T-helper 17 cell (primary cell): ENCODE measurements around the gene SEMA4C. TPM values are rescaled to one million over a fixed set of nuclear protein-coding genes. Genes with fewer than 3 reads are reported as not detected.
"Not testable (repeated sequence)": the region's sequence is repeated elsewhere in the genome, so short reads cannot be mapped to it uniquely, and the experiment has no call there.

Experiments
- ATAC-seq: fragments of 150-1000 bp; cut with Tn5 transposase; 2 replicates; pipeline ENCODE4 v1.10.0; 2021; ENCODE audit warnings: mild to moderate bottlenecking, moderate library complexity
- DNase-seq, 3 donors: peaks; one replicate each; pipeline versions ENCODE4 v3.0.0 to v3.0.0-alpha.2; 2020 to 2021
- H3K9me3 ChIP-seq: one replicate; pipeline ENCODE4 v1.7.0; 2013; ENCODE audit warnings: low read length, mild to moderate bottlenecking; ENCODE audit not compliant: control insufficient read depth, poor library complexity, severe bottlenecking
- H3K27ac Mint-ChIP-seq: one replicate; pipeline ENCODE4 v1.8.0; 2022; ENCODE audit warnings: mild to moderate bottlenecking, moderate library complexity, mixed read lengths
- H3K27me3 Mint-ChIP-seq: one replicate; pipeline ENCODE4 v1.8.0; 2022; ENCODE audit warnings: mixed read lengths
- H3K36me3 Mint-ChIP-seq: one replicate; pipeline ENCODE4 v1.8.0; 2022; ENCODE audit warnings: low read depth, mixed read lengths
- H3K4me1 Mint-ChIP-seq: one replicate; pipeline ENCODE4 v1.8.0; 2022; ENCODE audit warnings: mild to moderate bottlenecking, mixed read lengths
- H3K4me3 Mint-ChIP-seq: one replicate; pipeline ENCODE4 v1.8.0; 2022; ENCODE audit warnings: mild to moderate bottlenecking, moderate library complexity, mixed read lengths
- total RNA-seq, 4 donors: library from RNA in 2 of 4; stranded (reverse) in 2 of 4; gene quantifications; one replicate each; pipeline ENCODE4 v1.2.3 and lab custom pipeline; 2022 to 2026

Gene SEMA4C
- total RNA-seq, 2 donors from 2014 or later = 25.5 to 30.9 TPM

DNA sequence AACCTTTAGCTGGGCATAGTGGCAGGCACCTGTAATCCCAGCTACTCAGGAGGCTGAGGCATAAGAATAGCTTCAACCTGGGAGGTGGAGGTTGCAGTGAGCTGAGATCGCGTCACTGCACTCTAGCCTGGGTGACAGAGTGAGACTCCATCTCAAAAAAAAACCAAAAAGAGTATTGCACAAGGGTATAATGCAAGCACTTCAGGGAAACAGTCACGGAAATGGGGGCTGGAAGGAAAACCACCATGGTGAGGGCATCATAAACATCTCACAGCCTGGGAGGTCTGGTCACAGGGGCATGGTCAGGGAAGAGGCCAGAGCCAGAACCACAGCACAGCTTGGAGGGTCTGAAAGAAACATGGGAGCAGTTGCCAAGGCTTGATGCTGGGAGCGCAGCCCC, 6.8 kb downstream of the SEMA4C start:
- not testable (repeated sequence) for H3K4me3 Mint-ChIP-seq, ATAC-seq, DNase-seq, H3K27me3 Mint-ChIP-seq, H3K27ac Mint-ChIP-seq, H3K9me3 ChIP-seq, H3K36me3 Mint-ChIP-seq
- peaks cover 32% of the 10 kb centered on the region for H3K4me1 Mint-ChIP-seq

DNA sequence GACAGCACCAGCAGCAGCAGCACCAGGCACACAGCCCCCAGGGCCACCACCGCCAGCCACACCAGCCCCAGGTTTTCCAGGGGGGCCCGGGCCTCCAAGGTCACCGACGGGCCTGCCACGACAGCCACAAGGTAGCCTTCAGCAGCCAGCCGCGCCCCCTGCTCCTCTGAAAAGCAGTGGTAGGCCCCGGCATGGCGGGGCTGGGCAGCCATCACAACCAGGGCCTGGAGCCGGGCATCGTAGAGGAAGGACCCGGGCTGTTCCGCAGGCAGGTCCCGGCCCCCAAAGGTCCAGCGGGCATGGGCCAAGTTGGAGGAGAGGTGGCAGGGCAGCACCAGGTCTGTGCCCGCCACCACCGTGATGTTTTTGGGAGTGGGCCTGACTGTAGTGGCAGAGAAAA, 8.8 kb downstream of the SEMA4C start:
- Mint-ChIP-seq H3K27ac (no peak overlapping the region), H3K4me1 (peaks cover 37% of the 10 kb centered on the region), H3K27me3 (no peaks in the 10 kb centered on the region), H3K36me3 (peaks cover 2% of the 10 kb centered on the region), H3K4me3 (no peak overlapping the region)
- no peak for DNase-seq
- no peaks in the 10 kb centered on the region for H3K9me3 ChIP-seq
- no peak for ATAC-seq

DNA sequence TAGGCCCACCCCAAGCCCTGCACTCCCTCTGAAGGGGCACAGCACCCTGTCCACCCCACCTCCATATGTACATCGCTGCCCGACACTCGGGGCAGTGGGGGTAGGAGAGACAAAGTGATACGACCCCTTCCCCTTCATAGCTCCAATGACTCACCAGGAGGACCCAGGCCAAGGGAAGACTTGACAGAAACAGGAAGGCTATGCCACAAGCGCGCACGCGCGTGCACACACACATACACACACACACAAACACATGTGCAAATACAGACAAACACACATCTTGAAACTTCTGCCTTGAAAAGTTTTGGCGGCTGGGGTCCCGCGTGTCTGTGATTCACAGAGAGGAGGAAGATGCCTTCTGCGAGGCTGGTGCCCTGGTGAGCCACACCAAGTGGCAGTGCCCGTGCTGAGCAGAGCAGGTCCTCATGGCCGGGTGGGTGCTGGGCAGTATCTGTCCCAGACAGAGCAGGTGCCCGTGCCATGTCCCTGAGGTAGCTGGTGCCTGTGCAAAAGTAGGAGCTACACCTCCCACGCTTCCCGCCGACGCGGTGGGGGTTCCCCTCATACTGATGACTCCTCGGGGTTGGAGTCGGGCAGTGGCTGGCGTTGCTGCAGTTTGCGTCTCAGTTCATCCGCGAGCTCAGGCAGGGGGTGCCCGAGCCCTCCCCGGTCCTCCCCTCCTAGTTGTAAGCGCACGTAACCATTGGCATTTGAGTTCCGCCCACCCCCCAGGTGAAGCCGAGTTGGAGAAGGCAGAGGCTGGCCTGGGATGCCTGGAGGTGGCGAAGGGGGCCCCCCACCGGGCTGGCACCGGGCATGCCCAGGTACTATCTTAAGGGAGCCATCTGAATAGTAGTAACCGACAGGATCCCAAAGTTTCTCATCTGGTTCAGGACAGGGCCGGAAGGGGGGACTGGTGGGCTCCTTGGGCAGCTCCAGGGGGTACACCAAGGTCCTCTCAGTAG, 9.5 kb downstream of the SEMA4C start:
- peaks cover 40% of the 10 kb centered on the region for H3K4me1 Mint-ChIP-seq
- H3K27me3 Mint-ChIP-seq = no peaks in the 10 kb centered on the region
- H3K9me3 ChIP-seq = no peaks in the 10 kb centered on the region
- H3K4me3 Mint-ChIP-seq = peak overlapping the region; percentile 12
- ATAC-seq (no peak), DNase-seq (no peak)
- peaks cover 2% of the 10 kb centered on the region for H3K36me3 Mint-ChIP-seq
- no peak overlapping the region for H3K27ac Mint-ChIP-seq

DNA sequence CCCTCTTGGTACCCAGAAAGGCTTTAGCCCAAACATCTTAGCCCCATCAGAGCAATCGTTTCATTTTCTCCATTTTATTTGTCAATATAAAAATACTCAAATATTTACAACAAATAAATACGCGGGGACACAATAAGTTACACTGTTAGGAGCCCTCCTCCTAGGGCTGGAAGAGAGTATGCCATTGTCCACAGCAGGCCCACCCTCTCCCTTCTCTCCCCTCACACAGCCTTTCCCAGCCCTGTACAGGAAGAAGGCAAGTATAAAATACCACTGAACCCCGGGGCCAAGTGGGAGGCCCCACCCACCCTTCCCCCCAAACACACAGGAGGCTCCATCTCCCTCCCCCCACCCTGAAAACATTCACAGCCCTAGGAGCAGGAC, 10.2 kb downstream of the SEMA4C start:
- DNase-seq = no peak
- H3K4me1 Mint-ChIP-seq = peaks cover 44% of the 10 kb centered on the region
- no peaks in the 10 kb centered on the region for H3K27me3 Mint-ChIP-seq
- H3K36me3 Mint-ChIP-seq = peaks cover 2% of the 10 kb centered on the region
- H3K27ac Mint-ChIP-seq = peak overlapping the region; percentile 19
- no peaks in the 10 kb centered on the region for H3K9me3 ChIP-seq
- peak overlapping the region; percentile 15 for H3K4me3 Mint-ChIP-seq
- no peak for ATAC-seq

DNA sequence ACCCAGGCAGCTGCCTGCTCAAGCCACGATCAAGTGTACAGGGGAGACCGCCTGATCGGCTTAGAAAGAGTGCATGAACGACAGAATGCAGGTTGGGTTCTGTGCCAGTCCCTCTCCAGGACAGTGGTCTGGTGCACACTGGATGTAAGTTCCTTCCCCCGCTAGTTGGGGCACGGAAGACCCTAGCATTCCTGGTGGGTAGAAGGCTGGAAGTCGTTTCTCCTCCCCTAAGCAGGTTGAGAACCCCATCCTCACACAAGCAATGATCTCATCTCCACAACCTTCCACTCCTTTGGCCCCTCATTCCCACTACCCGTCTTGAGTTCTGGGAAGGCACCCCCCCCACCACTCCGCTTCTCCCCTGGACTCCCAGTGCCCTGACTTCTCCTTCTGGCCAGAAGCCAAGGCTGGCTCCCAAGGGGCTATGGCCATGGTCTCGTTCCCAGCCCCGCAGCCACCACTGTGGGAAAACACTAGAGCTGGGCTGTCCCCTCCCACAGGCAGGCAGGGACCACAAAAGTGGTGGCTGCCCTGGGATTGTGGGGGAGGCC, 10.7 kb downstream of the SEMA4C start:
- H3K27me3 Mint-ChIP-seq = no peaks in the 10 kb centered on the region
- peak overlapping the region; percentile 93 for H3K4me3 Mint-ChIP-seq
- ATAC-seq (no peak), DNase-seq (no peak)
- peaks cover 2% of the 10 kb centered on the region for H3K36me3 Mint-ChIP-seq
- H3K4me1 Mint-ChIP-seq = peaks cover 42% of the 10 kb centered on the region
- H3K27ac Mint-ChIP-seq = peak overlapping the region; percentile 89
- no peaks in the 10 kb centered on the region for H3K9me3 ChIP-seq

DNA sequence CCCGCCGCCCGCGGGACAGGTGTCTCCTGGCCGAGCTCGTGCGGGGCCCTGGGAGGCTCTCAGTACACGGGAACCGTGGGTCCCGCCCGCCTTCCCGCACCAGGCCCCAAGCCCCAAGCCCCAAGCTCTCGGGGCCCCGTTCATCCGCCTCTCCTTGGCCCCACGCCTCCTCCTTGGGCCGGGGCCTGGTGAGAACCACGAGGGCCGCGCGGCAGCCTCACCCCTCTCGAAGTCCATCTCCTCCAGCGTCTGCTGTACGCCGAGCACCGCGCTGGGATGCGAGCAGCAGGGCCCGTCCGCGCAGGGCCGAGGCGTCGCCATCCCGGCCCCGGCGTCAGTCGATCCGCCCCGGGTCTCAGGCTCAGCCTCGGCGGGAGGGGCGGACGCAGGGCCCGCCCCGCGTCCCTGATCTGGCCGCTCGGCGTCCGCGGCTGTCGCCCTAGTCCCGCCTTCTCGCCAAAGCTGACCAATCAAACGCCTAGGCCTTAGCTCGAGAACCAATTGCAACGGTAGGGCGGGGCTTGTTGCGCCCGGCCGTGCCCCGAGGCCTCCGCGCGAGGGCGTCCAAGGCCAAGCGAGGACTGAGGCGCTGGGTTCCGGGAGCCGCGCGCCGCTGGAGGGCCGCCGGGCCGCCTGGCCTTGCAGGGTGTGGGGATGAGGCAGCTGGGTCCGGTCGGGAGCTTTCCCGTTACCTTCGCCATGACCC, 12.1 kb downstream of the SEMA4C start, which contains the start of gene ANKRD39:
TSS of gene ANKRD39 (minus strand) at position 350 of the 706 bp plus-strand sequence. CDS start at position 321, 29 bp downstream.
- Mint-ChIP-seq H3K4me1 (peaks cover 37% of the 10 kb centered on the region), H3K27ac (peak within 1 kb of the TSS; percentile 89), H3K27me3 (no peaks in the 10 kb centered on the region), H3K36me3 (peaks cover 2% of the 10 kb centered on the region), H3K4me3 (peak within 1 kb of the TSS; percentile 93)
- ATAC-seq (peak; percentile 94), DNase-seq (peak; percentile 94 to 98 (median 97))
- H3K9me3 ChIP-seq = no peaks in the 10 kb centered on the region

DNA sequence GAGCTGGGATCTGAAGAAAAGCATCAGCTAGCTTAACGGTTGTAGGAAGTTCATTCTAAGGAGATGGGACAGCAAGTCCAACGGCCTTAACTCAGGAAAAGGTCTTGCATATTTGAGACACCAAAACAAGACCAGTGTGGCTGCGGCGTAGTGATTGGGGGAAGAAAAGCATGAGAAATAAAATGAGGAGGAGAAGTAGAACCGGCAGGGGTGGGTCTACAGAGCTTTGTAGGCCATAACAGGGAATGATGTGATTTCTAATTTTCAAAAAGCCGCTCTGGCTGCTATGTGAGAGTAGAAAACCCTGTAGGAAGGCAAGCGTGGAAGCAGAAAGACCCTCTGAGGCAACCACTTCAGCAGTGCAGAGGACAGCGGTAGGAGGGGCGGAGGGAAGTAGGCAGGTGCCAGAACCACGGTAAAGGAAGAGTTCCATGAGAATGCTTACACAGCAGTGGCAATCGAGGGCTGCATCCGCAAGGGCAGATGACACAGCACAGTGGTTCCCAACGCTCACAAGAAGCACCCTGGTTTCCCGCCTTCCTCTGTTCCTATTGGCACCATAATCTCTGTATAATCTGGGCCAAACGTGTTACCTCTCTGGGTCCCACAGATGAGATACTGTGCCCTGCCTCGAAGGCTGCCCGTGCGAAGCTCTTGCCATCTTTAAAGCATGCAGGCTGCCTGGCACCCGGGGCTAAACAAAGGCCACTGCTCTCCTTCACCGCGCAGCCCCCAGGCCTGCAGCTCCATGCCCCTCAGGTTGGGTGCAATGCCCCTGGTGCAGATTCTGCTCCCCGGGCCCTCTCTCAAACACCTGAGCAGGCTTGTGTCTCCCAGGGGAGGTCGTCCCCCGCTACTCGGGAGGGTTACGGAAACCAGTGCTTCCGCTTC, 12.9 kb downstream of the SEMA4C start:
- no peak for DNase-seq
- Mint-ChIP-seq H3K4me3 (peak overlapping the region; percentile 93), H3K4me1 (peaks cover 35% of the 10 kb centered on the region), H3K36me3 (peaks cover 5% of the 10 kb centered on the region), H3K27me3 (no peaks in the 10 kb centered on the region), H3K27ac (peak overlapping the region; percentile 89)
- no peaks in the 10 kb centered on the region for H3K9me3 ChIP-seq
- ATAC-seq = no peak

DNA sequence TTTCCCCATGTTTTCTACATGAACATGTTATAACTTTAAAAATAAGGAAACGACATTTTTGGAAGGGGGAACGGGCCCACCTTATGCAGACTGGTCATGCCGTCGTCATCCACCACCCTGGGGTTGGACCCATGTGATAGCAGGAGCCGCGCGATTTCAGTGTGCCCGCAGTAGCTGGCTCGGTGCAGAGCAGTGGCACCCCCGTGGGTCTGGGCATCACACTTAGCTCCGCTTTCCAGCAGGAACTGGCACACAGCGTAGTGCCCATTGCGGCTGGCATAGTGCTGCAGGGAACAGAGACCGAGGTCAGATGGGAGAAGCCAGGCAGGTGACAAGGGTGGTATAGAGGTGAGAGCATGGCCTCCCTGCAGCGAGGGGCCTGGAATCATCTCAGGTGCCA, 16.6 kb downstream of the SEMA4C start:
- peaks cover 2% of the 10 kb centered on the region for H3K36me3 Mint-ChIP-seq
- DNase-seq (no peak), ATAC-seq (no peak)
- no peaks in the 10 kb centered on the region for H3K27me3 Mint-ChIP-seq
- H3K9me3 ChIP-seq = no peaks in the 10 kb centered on the region
- no peak overlapping the region for H3K27ac Mint-ChIP-seq
- H3K4me1 Mint-ChIP-seq = peaks cover 23% of the 10 kb centered on the region
- no peak overlapping the region for H3K4me3 Mint-ChIP-seq

DNA sequence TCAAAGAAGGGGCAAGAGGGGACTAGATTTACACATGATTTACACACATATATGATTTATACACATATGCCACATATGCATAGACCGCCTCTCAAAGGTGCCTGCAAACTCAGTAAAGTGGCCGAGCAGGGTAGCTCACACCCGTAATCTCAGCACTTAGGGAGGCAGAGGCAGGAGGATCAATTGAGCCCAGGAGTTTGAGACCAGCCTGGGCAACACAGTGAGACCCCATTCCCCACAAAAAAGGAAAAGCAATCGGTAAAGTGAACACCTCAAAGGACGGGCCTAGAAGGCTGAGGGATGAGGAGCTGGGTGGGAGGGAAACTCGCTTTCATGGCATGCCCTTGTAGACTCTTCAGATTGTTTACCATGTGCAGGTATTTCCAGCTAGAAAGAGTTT, 17.2 kb downstream of the SEMA4C start:
- Mint-ChIP-seq H3K27me3 (no peaks in the 10 kb centered on the region), H3K36me3 (peaks cover 2% of the 10 kb centered on the region), H3K4me1 (peaks cover 23% of the 10 kb centered on the region), H3K4me3 (no peak overlapping the region), H3K27ac (peak overlapping the region; percentile 43)
- H3K9me3 ChIP-seq = no peaks in the 10 kb centered on the region
- no peak for ATAC-seq
- no peak for DNase-seq

DNA sequence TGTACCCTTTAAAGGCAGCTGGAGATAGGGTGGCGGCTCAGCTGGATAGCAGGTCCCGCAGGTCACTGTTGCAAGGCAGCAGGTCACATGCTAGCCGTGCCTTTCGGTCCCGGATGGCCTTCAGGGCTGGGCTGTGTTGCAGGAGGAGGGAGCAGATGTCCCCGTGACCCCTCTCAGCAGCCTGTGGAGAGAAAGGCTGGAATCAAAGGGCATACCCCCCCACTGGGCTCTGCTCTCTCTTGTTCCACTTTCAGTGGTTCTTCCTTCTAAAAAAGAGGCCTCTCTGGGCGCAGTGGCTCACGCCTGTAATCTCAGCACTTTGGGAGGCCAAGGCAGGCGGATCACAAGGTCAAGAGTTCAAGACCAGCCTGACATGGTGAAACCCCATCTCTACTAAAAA, 21.6 kb downstream of the SEMA4C start:
- H3K9me3 ChIP-seq = no peaks in the 10 kb centered on the region
- H3K4me1 Mint-ChIP-seq = peaks cover 3% of the 10 kb centered on the region
- no peak overlapping the region for H3K4me3 Mint-ChIP-seq
- ATAC-seq (no peak), DNase-seq (no peak)
- no peaks in the 10 kb centered on the region for H3K27me3 Mint-ChIP-seq
- peak overlapping the region; percentile 27 for H3K27ac Mint-ChIP-seq
- H3K36me3 Mint-ChIP-seq = peaks cover 2% of the 10 kb centered on the region

DNA sequence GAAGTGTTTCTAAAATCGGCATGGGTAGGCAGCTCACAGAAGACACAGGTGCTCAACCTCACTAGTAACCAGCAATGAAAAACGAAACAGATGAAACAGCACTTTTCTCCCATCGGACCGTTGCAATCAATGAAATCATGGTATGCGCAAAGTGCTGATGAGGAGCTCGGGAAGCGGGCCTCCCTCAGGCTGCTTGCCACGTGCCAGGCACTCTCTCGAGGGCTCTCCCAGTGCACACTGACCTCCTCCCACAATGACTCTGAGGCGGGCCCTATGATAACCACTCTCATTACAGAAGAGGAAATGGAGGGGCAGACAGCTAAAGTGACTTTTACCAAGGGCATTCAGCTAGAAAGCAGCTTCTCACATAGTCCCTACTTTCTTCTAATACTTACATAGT, 22.3 kb downstream of the SEMA4C start:
- ATAC-seq (no peak), DNase-seq (no peak)
- H3K9me3 ChIP-seq = no peaks in the 10 kb centered on the region
- H3K36me3 Mint-ChIP-seq = peaks cover 2% of the 10 kb centered on the region
- H3K4me3 Mint-ChIP-seq = no peak overlapping the region
- H3K4me1 Mint-ChIP-seq = peaks cover 4% of the 10 kb centered on the region
- peak overlapping the region; percentile 27 for H3K27ac Mint-ChIP-seq
- H3K27me3 Mint-ChIP-seq = no peaks in the 10 kb centered on the region

DNA sequence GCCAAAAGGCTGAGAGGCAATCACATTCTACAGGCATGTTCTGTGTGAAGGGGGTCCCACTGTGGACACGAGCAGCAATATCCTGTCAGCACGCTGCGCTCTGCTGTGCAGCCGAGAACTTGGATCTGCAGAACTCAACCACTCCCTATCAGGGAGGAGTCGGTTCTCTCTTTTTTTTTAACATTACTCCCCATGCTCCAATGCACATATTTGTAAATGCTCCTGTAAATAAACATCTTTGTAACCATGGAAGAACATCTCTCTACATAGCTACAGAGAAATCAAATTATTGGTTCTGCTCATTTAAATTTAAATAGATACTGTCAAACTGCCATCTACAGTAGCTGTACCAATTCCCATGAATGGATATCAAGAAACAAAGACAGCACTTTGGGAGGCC, 23.1 kb downstream of the SEMA4C start:
- no peak for DNase-seq
- Mint-ChIP-seq H3K27me3 (no peaks in the 10 kb centered on the region), H3K4me3 (no peak overlapping the region), H3K4me1 (peaks cover 6% of the 10 kb centered on the region), H3K36me3 (no peaks in the 10 kb centered on the region), H3K27ac (peak overlapping the region; percentile 27)
- no peaks in the 10 kb centered on the region for H3K9me3 ChIP-seq
- no peak for ATAC-seq
